Femur (tissue), 1 donor: Measurements from ENCODE around the gene SEMA4F.

Experiments used
- DNase-seq: peaks from one replicate; pipeline ENCODE4 v3.0.0-alpha.2; 2017

SEMA4F gene

DNA sequence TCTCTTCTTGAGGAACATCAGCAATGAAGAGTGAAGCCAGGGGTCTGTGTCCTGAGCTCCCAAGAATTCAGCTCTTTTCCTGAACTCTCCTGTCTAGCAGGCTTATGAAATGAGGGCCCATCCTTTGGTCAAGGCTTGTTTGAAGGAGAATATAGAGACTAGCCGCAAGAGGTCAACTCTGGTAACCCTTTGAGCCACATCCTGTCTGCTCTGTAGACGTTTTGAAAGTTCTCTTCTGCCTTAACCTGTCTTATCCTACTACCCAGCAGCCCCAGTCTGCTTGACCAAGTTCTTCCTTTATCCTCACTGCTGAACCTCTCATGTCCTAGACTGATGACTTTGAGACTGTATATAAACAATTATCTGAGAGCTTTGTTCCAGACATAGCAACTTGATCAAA, 5.4 kb downstream of the SEMA4F start:
- no peak for DNase-seq

DNA sequence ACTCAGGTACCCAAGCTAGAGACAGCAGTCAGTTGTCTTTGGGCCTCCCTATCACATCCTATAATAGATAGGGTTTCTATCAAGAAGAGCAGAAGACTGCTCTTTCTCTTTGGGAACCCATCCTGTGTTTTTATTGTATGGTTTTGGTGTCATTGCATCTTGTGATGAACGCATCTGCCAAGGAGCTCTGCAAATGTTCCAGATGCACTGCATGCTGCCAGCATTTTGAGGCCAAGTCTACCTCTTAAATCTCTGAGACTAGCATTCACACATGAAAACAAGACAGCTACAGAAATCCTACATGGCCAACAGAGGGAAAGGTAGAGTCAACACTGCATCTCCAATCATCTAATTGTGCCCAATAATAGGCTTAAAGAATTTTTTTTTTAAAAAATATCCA, 14.0 kb downstream of the SEMA4F start:
- DNase-seq = no peak

DNA sequence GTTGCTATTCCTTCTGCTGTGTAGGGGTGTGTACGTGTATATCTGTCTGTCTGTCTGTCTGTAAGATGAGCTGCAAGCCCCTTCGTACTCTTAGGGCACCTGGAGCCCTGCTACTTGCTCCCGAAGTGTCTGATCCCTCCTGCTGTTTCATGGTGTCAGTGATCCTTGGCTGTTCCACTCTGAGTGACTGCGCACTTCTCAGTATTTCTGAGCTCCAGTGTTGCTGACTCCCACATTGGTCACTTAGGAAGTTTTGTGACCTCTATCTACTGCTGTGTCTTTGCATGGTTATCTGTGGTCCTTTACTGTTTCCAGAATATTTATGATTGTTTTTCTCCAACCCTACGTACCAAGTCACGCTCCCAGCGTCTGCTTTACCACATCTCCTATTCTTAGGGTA, 16.2 kb downstream of the SEMA4F start:
- no peak for DNase-seq

DNA sequence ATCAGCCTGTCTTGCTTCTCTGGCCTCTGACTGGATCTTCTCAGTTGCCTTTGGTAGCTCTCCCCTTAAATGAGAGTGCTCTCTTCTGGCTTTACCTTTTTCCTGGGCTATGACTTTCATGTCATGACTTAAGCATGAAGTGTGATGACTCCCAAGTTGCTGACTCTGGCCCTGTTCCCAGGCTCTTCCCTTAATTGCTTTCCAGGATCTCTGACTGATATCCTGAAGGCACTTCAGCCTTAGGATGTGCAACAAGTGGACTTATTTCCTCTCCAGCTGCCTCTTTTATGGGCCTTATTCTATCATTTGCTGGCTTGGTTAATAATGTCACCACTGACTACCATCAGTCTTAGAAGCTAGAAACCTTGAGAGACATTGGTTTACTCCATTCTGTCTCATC, 17.4 kb downstream of the SEMA4F start:
- DNase-seq = no peak

DNA sequence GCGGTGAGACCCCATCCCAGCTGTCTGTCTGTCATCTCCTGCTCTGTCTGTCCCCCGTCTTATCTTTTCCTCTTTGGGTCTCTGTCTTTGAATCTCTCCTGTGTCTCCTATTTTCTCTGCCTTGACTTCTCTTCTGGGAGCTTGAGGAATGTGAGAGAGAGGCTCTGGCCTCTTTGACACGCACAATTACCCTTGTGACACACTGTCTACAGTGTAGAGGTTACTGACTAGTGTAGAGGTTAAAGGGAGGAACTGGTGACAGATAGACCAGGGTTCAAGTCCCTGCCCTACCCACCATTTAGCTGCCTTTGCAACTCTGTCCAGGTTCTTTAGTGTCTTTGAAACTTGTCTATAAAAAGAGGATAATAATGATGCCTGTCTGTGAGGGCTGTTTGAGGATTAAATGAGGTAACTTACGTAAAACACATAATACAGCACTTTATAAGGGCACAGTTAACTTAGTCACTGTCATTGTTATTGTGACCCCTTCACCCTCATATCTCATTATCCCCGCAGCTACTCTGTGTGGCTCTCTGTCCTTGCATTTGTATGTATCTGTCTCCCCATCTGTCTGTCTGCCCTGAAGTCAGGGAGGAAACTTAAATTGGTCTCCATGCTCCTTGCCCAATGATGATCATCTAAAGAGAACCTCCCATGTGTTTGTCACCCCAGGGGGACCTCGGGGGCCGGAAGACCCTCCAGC, 19.9 kb downstream of the SEMA4F start:
- no peak for DNase-seq

DNA sequence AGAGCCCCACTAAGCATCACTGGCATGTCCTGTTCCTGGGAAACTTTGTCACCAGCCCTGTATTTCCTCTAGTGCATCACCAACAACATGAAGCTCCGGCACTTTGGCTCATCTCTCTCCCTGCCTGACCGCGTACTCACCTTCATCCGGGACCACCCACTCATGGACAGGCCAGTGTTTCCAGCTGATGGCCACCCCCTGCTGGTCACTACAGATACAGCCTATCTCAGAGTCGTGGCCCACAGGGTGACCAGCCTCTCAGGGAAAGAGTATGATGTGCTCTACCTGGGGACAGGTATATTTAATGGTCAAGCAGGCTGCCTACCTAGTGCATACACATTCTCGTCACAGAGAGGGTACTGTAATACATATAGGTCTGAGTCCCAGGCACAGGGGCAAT, 21.0 kb downstream of the SEMA4F start:
- no peak for DNase-seq

DNA sequence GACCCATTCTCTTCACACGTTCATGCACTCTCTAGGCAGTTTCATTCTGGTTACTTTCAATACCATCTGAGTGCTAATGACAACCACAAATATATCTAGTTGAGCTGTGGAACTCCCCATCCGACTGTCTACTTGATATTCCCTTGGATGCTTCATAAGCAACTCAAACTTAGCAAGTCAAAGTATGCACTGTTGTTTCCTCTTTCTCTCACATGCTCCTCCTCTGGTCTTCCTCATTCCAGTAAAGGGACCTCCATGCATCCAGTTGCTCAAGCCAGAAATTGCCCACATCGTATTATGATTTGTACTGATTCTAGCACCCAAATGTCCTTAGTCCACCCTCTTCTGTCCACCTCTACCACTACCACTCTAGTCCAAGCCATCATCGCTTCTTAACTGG, 22.3 kb downstream of the SEMA4F start:
- DNase-seq = no peak

DNA sequence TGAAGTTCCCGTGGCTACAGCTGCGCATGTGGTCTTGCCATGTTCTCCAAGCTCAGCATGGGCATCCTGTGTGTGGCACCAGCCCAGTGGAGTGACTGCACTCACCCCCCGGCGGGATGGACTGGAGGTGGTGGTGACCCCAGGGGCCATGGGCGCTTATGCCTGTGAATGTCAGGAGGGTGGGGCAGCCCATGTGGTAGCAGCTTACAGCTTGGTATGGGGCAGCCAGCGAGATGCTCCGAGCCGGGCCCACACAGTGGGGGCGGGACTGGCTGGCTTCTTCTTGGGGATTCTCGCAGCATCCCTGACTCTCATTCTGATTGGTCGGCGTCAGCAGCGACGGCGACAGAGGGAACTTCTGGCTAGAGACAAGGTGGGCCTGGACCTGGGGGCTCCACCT, 25.6 kb downstream of the SEMA4F start:
- DNase-seq = no peak

DNA sequence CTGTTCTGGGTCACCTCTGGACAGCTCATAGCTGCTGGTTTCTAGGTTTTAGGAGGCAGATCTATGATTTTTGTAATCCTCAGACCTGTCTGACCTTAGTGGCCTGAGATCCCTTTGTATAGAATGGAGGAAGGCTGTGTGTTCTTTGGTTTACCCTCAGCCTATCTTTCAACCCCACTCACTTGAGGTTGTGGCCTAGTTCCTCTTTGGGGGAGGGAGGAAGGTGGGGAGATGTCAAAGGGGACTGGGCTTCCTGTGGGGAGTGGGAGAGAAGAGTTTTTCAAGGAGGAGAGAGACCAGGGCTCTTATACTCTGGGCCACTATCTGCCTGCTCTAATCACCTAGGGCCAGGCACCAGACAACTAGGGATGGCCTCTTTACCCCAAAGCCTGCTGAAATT, 28.5 kb downstream of the SEMA4F start:
- no peak for DNase-seq

DNA sequence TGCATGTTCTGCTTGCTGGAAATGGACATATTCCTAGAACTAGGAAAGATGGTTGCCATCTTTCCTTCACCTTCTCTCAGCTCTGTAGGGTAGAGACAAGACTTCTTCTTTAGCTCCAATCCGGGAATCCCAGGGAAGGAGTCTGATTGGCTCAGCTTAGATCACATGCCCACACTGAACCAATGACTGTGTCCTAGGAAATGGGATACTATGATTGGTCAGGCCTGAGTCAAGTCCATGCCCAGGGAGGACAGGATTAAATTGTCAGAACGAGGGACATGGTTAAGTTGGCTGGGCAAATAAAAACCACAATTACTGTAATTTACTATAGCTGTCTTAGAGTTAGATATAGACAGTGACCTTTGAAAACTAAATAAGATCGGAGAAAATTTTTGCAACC, 31.4 kb downstream of the SEMA4F start:
- no peak for DNase-seq

DNA sequence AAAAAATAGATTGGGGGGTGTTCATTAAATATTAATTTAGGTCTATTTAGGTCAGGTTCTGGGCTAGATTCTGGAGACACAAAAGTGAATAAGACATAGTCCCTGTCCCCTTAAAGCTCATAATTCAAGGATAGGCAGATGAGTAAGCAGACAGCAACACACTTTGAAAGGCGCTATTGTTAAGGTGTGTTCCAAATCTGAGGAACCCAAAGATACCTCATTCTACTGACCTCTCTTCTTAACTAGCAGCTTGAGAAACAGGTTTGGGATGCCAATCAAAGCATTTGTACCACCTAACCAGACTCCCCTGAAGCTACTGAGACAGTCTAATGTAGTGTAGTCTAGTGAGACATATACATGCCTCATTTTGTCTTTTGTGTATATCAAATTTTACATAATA, 34.8 kb downstream of the SEMA4F start:
- no peak for DNase-seq

DNA sequence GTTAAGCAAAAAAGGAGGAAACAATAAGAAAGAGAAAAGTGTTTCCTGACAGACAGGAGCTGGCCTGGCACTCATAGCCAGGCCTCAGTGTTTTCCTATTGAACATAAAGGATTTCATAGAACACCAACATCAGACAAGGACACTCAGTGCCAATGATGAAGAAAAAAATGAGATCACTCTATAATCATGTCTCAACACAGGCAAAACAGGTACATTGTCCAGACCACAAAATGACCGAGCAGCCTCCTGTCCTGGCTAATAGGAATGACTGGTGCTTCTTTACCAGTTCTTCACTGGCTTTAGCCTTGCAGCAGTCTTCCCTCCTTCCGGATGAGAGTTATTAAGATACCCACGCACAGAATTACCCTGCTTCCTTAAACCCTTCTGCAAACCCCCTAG, 35.6 kb downstream of the SEMA4F start:
- no peak for DNase-seq

DNA sequence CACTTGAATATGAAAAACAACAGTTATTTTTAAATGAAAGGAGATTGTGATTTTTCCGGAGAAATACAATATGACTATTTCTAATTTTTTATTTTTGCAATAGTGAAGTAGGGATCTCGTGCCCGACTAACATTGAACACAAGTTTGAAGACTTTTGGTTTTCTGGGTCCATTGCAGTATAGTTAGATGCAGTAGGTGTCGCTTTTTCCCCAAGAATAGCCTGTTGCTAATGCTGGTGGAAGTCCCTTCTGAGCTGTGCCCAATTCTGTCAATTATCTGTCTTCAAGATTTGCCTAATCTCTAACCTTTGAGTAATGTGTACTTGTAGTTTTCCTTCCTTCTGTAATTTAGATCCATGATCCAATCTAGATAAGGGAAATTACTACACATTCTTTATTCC, 36.5 kb downstream of the SEMA4F start:
- DNase-seq = no peak

DNA sequence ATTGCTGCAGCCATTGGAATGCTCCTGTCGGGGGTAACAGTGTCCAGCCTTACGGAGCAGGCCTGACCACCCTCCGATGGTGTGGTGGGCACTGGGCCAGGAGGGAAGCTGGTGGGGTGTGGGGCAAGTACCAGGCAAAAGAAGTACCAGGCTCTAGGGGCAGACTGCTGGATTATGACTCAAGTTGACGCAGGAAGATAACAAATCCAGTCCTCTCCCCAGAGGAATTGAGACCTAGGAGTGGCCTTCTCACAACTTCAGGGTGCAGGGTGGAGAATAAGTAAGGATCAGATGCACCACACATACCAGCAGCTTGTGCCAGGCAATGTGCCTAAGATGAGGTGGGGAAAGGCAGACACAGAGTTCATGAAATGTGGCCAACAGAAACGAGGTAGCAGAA, 37.9 kb downstream of the SEMA4F start:
- DNase-seq = no peak

DNA sequence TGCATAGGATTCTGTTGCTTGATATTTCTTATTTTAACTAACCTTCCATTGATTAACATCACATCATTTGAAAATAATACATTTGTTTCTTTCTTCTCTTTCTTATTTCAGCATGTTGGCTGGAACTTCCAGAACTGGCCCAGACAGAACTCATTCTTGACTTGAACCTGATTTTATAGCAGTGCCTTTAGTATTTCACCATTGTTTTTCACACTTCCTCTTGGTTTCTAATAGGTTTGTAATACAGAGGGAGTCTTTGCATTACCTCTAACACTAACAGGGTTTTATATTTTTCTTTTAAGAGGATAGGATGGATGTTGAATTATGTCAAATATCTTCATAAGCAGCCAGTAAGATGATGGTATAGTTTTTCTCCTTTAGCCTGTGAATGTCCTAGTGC, 39.2 kb downstream of the SEMA4F start:
- DNase-seq = no peak

DNA sequence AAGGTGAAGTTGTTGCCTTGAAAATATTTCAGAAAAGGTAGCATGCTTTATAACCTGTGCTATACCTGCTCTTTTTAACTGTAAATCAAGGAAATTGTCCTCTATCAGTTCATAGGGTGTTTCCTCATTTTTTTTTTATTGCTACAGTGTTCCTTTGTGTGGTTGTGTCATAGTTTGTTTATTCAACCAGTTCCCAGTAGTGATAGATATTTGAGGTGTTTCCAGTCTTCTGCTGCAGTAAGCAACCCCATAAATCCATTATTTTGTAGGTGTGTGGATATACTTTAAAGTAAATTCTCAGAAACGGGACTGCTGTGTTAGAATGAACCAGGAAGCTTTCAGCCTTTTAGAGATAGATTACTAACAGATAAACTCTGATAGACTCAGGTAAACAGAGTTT, 39.6 kb downstream of the SEMA4F start:
- no peak for DNase-seq

DNA sequence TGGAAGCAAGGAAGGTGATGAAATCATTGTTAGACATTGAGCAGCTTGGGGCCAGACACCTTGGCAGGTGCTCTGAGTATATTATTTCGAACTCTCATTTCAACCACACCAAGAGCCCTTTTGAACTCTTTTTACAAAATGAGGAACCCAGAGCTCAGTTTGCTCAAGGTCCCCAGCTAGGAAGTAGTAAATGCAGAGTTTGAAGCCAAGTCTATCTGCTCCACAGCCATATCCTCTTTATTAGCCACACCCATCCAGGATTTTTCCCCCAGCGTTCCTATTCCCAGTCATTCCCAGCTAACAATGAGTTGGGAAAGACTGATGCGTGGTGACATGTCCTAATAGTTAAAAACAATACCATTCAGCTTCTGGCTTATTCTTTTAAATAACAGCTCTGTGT, 40.2 kb downstream of the SEMA4F start:
- DNase-seq = no peak

DNA sequence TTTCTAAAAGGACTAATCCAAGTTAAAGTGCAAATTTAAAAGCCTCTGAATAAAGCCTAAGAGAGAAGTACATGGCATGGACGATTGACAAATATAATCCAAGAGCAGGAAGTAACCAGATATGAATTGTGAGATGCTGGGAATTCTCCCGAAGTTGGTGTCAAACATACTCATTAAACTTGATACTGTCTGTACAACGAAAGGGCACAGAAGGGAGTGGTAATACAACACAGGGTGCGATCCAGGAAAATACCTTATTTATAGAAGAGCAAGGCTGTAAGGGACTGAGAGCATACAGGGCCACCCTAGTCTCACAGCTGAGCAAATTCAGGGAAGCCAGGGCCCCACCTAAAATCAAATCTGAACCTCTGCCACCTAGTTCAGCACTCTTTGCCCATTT, 41.6 kb downstream of the SEMA4F start:
- DNase-seq = no peak

DNA sequence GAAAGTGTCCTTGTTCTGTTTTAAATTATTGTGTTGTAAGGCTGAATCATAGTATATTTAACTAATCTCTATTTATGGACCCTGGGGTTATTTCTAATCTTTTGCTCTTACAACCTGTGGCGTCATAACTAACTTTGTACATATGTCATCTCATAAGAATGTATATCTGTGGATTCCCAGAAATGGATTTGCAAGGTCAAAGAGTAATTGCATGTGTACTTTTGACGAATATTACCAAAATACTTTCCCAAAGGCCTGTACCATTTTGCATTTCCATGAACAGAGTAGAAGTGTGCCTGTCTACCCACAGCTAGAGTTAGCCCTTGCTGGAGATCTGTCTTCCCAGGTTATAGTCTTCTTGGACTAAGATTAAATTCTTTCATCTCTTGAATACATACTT, 42.8 kb downstream of the SEMA4F start:
- no peak for DNase-seq

DNA sequence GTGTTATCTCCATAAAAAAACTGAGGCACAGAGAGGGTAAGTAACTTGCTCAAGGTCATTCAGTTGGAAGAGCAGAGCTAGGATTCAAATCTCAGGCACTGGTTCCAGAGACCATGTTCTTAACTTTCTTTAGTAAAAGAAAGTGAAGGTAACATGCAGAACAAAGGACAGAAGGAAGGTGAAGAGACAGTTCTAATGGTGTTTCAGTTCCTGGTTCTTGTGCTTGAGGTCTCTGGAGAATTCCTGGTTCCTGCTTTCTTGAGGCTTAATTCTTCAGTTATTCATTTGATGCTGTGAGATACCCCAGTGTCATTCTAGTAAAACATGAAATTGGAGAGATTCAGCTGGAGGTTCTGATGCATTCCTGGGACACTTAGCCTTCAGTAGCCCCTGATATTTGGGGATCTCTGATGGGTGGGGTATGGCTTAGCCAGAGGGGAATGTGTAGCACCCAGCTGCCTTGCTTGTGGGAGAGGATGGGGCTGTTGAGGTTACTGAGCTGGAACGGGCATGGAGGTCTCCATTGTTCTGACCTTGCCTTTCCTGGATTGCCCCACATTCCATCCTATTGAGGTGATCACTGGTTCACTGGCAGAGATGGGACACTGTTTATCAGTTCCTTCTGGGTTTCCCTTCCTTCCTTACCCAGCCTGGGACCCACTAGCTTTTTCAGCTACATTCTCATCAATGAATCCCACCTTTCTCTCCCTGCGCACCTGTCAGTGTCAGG, 46.8 kb downstream of the SEMA4F start:
- DNase-seq = no peak

DNA sequence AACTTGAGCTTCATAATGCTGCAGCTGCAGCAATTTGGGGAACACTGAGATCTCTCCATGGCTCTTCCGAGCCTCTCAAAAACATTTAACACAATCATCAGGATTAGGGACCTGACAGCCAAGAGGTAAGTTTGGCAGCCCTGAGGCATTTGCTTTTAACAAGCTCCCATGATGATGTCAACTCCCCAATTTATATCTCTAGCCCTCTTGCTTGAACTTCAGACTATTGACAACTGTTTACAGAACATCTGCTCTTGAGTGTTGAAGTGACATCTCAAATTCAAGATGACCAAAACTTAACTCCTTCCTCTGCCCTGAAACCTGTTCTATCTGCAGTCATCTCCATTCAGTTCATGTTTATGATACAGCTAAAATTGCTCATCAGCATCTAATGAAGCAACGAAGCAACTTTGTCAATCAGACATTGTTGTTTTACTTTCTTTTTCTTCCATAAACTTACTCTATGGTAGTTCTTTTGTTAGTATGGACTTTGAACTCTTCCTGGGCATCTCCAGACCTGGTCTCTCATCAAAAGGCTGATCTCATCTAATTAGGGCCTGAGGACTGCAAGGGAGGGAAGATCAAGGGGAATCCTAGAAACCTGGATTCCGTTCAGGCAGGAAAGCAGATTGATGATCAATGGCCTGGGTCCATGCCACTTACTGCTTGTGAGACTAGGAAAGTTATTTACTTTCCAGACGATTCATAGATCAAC, 48.1 kb downstream of the SEMA4F start:
- DNase-seq = no peak

DNA sequence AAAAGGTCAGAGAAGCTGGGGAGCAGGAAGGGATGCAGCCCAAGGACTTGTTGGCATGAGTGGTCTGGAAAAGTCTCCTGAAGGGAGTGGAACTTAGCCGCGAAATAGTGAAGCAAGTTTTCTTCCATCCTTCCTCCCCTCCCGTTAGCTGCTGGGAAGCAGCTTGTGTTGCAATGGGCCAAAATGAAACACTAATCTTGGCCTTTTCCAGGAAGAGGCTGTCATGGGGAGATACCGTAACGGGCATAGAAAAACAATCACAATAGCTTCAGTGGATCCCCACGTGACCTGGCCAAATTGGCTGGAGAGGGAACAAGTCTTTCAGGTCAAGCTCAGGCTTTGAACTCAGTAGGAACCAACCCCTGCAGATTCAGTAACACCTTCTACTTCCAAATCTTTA, 49.3 kb downstream of the SEMA4F start:
- no peak for DNase-seq

DNA sequence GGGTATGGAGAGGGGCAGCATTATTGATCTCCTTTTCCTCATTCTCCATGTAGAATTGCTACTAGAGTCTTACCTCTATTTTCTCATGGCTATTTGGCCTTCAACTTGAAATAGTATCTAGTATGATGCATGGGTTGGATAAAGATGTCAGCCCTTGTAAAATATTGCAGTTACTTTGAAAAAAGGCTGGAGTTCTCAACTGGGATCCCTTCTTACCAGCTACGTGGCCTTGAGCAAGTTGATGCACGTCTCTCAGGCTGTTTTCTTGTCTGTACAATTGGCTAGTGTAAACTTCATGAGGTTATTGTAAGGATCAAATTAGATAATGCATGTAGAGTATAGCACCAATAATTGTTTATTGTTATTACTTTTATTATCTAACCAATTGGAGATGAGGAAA, 50.2 kb downstream of the SEMA4F start:
- DNase-seq = no peak

DNA sequence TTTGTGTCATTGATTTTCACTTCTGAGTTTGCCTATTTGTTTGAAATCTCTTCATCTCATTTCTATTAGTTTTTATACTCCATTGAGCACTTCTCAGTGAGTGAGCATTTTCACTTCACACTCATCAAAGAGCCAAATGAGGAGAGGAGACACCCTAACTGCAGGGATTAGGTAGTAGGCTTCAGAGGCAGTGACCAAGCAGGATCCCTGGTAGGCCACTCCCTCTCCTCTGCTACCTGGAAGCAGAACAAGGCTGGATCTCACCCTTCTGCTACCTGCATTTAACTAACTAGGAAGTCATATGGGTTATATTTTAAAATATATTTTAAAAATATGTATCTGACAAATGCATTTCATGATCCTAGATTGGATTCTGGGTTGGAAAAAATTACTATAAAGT, 52.7 kb downstream of the SEMA4F start:
- DNase-seq = no peak
